ENCODE data around the gene SEL1L3. TPM values are rescaled to one million over a fixed set of nuclear protein-coding genes. Genes with fewer than 3 reads are reported as not detected.

SEL1L3 gene
- total and polyA plus RNA-seq, 9 of the 15 experiments (the other 6 are each of a cell fraction or from before 2014, with no cell fraction given), result 10.0 to 44.3 (median 21.6) TPM

GRCh38 chr4:25773358-25773757 is 89.4 kb downstream of the SEL1L3 start (continued):
- TF ChIP-seq, protein P1, sequence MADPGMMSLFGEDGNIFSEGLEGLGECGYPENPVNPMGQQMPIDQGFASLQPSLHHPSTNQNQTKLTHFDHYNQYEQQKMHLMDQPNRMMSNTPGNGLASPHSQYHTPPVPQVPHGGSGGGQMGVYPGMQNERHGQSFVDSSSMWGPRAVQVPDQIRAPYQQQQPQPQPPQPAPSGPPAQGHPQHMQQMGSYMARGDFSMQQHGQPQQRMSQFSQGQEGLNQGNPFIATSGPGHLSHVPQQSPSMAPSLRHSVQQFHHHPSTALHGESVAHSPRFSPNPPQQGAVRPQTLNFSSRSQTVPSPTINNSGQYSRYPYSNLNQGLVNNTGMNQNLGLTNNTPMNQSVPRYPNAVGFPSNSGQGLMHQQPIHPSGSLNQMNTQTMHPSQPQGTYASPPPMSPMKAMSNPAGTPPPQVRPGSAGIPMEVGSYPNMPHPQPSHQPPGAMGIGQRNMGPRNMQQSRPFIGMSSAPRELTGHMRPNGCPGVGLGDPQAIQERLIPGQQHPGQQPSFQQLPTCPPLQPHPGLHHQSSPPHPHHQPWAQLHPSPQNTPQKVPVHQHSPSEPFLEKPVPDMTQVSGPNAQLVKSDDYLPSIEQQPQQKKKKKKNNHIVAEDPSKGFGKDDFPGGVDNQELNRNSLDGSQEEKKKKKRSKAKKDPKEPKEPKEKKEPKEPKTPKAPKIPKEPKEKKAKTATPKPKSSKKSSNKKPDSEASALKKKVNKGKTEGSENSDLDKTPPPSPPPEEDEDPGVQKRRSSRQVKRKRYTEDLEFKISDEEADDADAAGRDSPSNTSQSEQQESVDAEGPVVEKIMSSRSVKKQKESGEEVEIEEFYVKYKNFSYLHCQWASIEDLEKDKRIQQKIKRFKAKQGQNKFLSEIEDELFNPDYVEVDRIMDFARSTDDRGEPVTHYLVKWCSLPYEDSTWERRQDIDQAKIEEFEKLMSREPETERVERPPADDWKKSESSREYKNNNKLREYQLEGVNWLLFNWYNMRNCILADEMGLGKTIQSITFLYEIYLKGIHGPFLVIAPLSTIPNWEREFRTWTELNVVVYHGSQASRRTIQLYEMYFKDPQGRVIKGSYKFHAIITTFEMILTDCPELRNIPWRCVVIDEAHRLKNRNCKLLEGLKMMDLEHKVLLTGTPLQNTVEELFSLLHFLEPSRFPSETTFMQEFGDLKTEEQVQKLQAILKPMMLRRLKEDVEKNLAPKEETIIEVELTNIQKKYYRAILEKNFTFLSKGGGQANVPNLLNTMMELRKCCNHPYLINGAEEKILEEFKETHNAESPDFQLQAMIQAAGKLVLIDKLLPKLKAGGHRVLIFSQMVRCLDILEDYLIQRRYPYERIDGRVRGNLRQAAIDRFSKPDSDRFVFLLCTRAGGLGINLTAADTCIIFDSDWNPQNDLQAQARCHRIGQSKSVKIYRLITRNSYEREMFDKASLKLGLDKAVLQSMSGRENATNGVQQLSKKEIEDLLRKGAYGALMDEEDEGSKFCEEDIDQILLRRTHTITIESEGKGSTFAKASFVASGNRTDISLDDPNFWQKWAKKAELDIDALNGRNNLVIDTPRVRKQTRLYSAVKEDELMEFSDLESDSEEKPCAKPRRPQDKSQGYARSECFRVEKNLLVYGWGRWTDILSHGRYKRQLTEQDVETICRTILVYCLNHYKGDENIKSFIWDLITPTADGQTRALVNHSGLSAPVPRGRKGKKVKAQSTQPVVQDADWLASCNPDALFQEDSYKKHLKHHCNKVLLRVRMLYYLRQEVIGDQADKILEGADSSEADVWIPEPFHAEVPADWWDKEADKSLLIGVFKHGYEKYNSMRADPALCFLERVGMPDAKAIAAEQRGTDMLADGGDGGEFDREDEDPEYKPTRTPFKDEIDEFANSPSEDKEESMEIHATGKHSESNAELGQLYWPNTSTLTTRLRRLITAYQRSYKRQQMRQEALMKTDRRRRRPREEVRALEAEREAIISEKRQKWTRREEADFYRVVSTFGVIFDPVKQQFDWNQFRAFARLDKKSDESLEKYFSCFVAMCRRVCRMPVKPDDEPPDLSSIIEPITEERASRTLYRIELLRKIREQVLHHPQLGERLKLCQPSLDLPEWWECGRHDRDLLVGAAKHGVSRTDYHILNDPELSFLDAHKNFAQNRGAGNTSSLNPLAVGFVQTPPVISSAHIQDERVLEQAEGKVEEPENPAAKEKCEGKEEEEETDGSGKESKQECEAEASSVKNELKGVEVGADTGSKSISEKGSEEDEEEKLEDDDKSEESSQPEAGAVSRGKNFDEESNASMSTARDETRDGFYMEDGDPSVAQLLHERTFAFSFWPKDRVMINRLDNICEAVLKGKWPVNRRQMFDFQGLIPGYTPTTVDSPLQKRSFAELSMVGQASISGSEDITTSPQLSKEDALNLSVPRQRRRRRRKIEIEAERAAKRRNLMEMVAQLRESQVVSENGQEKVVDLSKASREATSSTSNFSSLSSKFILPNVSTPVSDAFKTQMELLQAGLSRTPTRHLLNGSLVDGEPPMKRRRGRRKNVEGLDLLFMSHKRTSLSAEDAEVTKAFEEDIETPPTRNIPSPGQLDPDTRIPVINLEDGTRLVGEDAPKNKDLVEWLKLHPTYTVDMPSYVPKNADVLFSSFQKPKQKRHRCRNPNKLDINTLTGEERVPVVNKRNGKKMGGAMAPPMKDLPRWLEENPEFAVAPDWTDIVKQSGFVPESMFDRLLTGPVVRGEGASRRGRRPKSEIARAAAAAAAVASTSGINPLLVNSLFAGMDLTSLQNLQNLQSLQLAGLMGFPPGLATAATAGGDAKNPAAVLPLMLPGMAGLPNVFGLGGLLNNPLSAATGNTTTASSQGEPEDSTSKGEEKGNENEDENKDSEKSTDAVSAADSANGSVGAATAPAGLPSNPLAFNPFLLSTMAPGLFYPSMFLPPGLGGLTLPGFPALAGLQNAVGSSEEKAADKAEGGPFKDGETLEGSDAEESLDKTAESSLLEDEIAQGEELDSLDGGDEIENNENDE (IDR thresholded peaks at IDR 0.05; ENCODE audit: low read depth, low read length), result no peak
